ENCODE results near the gene LMF1. TPM values are rescaled to one million over a fixed set of nuclear protein-coding genes. Genes with fewer than 3 reads are reported as not detected.

LMF1 gene
- total RNA-seq, 1 donor from 2014 or later, result 36.1 TPM

- Mint-ChIP-seq H3K9me3 (peaks cover 3% of the 10 kb centered on the region), H3K4me3 (no peak overlapping the region), H3K27ac (no peak overlapping the region), H3K27me3 (peaks cover 17% of the 10 kb centered on the region), H3K4me1 (no peaks in the 10 kb centered on the region), H3K36me3 (ENCODE audit: low read depth) (peaks cover 1% of the 10 kb centered on the region)
- DNase-seq (no peak), ATAC-seq (ENCODE audit: low read depth) (no peak)
- intact Hi-C loops (cut with micrococcal nuclease), result no loop called here
- POLR2A ChIA-PET, result no interaction called here
- TF ChIP-seq CTCF (IDR thresholded peaks at IDR 0.05), result no peak
- CTCF ChIA-PET, result no interaction called here
Observed at GRCh38 chr16:991773-992172, 21.0 kb upstream of the LMF1 start.

- TF ChIP-seq CTCF (IDR thresholded peaks at IDR 0.05), result no peak
- Mint-ChIP-seq H3K4me3 (no peak overlapping the region), H3K9me3 (peaks cover 3% of the 10 kb centered on the region), H3K4me1 (no peaks in the 10 kb centered on the region), H3K27ac (no peak overlapping the region), H3K27me3 (peaks cover 13% of the 10 kb centered on the region), H3K36me3 (ENCODE audit: low read depth) (peaks cover 1% of the 10 kb centered on the region)
- intact Hi-C loops (cut with micrococcal nuclease), result no loop called here
- DNase-seq (no peak), ATAC-seq (ENCODE audit: low read depth) (no peak)
- CTCF ChIA-PET, result no interaction called here
- POLR2A ChIA-PET, result no interaction called here
Observed at GRCh38 chr16:991345-991744, 20.6 kb upstream of the LMF1 start.

GRCh38 chr16:990516-991291, 19.9 kb upstream of the LMF1 start:
- Mint-ChIP-seq H3K9me3 (peaks cover 3% of the 10 kb centered on the region), H3K4me1 (no peaks in the 10 kb centered on the region), H3K27me3 (peaks cover 8% of the 10 kb centered on the region), H3K4me3 (no peak overlapping the region), H3K27ac (no peak overlapping the region), H3K36me3 (ENCODE audit: low read depth) (no peaks in the 10 kb centered on the region)
- ChIA-PET CTCF (no interaction called here), POLR2A (no interaction called here)
- no peak for TF ChIP-seq CTCF (IDR thresholded peaks at IDR 0.05)
- DNase-seq (no peak), ATAC-seq (ENCODE audit: low read depth) (no peak)
- intact Hi-C loops (cut with micrococcal nuclease), result no loop called here

GRCh38 chr16:989354-989814, 18.6 kb upstream of the LMF1 start:
- H3K27ac Mint-ChIP-seq, result no peak overlapping the region
- intact Hi-C loops (cut with micrococcal nuclease), result no loop called here
- POLR2A ChIA-PET, result no interaction called here
- H3K36me3 Mint-ChIP-seq (ENCODE audit: low read depth), result no peaks in the 10 kb centered on the region
- H3K4me3 Mint-ChIP-seq, result no peak overlapping the region
- no peaks in the 10 kb centered on the region for H3K4me1 Mint-ChIP-seq
- H3K27me3 Mint-ChIP-seq, result no peaks in the 10 kb centered on the region
- no peak for ATAC-seq (ENCODE audit: low read depth)
- CTCF ChIA-PET, result no interaction called here
- no peaks in the 10 kb centered on the region for H3K9me3 Mint-ChIP-seq
- no peak for DNase-seq
- no peak for TF ChIP-seq CTCF (IDR thresholded peaks at IDR 0.05)

- no peak overlapping the region for H3K27ac Mint-ChIP-seq
- H3K9me3 Mint-ChIP-seq, result no peaks in the 10 kb centered on the region
- ChIA-PET CTCF (no interaction called here), POLR2A (no interaction called here)
- H3K27me3 Mint-ChIP-seq, result no peaks in the 10 kb centered on the region
- DNase-seq, result no peak
- no peak for ATAC-seq (ENCODE audit: low read depth)
- intact Hi-C loops (cut with micrococcal nuclease), result no loop called here
- no peak for TF ChIP-seq CTCF (IDR thresholded peaks at IDR 0.05)
- no peaks in the 10 kb centered on the region for H3K36me3 Mint-ChIP-seq (ENCODE audit: low read depth)
- H3K4me3 Mint-ChIP-seq, result no peak overlapping the region
- no peaks in the 10 kb centered on the region for H3K4me1 Mint-ChIP-seq
Observed at GRCh38 chr16:988471-989353, 17.9 kb upstream of the LMF1 start.
